Activated CD8-positive, alpha-beta memory T cell treated with anti-CD3 and anti-CD28 coated beads, Interleukin-2, amount 50 U/mL, for 1 hour (primary cell): ENCODE data around the gene TRIM2.

ENCODE experiments used
- DNase-seq: peaks from one replicate; pipeline ENCODE4 v3.0.0-alpha.2; 2020; ENCODE audit errors: extremely low read depth

The TRIM2 gene

GRCh38 chr4:153275380-153276276, 71.4 kb downstream of the TRIM2 start:
- DNase-seq = no peak

GRCh38 chr4:153276971-153277370, 72.7 kb downstream of the TRIM2 start:
- no peak for DNase-seq

- DNase-seq = no peak
Measured at GRCh38 chr4:153281476-153281875, 77.2 kb downstream of the TRIM2 start.

- DNase-seq = no peak
Measured at GRCh38 chr4:153282023-153282422, 77.8 kb downstream of the TRIM2 start.

GRCh38 chr4:153283260-153283659, 79.0 kb downstream of the TRIM2 start:
- DNase-seq = no peak

GRCh38 chr4:153290134-153290533, 85.9 kb downstream of the TRIM2 start:
- DNase-seq = no peak

- no peak for DNase-seq
Measured at GRCh38 chr4:153291562-153291961, 87.3 kb downstream of the TRIM2 start.

GRCh38 chr4:153292897-153293741, 88.9 kb downstream of the TRIM2 start:
- no peak for DNase-seq

GRCh38 chr4:153293742-153294057, 89.5 kb downstream of the TRIM2 start:
- DNase-seq = no peak

- no peak for DNase-seq
Measured at GRCh38 chr4:153294631-153295030, 90.4 kb downstream of the TRIM2 start.

GRCh38 chr4:153295131-153295755, 91.0 kb downstream of the TRIM2 start:
- no peak for DNase-seq

GRCh38 chr4:153296040-153296823, 92.0 kb downstream of the TRIM2 start:
- DNase-seq = no peak

GRCh38 chr4:153297116-153297515, 92.9 kb downstream of the TRIM2 start:
- no peak for DNase-seq

GRCh38 chr4:153310793-153311192, 106.5 kb downstream of the TRIM2 start:
- no peak for DNase-seq

- no peak for DNase-seq
Measured at GRCh38 chr4:153314915-153315314, 110.7 kb downstream of the TRIM2 start.

GRCh38 chr4:153318696-153319320, 114.6 kb downstream of the TRIM2 start:
- DNase-seq = no peak

GRCh38 chr4:153322791-153323190, 118.5 kb downstream of the TRIM2 start:
- no peak for DNase-seq

- DNase-seq = no peak
Measured at GRCh38 chr4:153324046-153324445, 119.8 kb downstream of the TRIM2 start.

- no peak for DNase-seq
Measured at GRCh38 chr4:153325558-153325957, 121.3 kb downstream of the TRIM2 start.

- DNase-seq = no peak
Measured at GRCh38 chr4:153326513-153326912, 122.3 kb downstream of the TRIM2 start.

- no peak for DNase-seq
Measured at GRCh38 chr4:153327247-153327646, 123.0 kb downstream of the TRIM2 start.
